IMR-90 (cell line): ENCODE measurements around the gene SAP30BP. TPM values are rescaled to one million over a fixed set of nuclear protein-coding genes. Genes with fewer than 3 reads are reported as not detected.
A peak's percentile ranks its signal among the peaks of the same experiment; 100 is the strongest.

Experiments
- ATAC-seq: fragments of 200-7000 bp; cut with Tn5 transposase; 2 replicates; pipeline ENCODE4 v1.9.1; 2020; ENCODE audit warnings: low read depth, mild to moderate bottlenecking, moderate library complexity
- BruUV-seq: library from RNA; stranded (reverse); fragments of 400-500 nt; replicated peaks from 2 replicates; lab custom pipeline; 2021; lab: Mats Ljungman, UMichigan
- CTCF ChIA-PET: fragments of 300-600 bp; formaldehyde crosslinking; extraction: SDS; loops from one replicate; lab custom pipeline; 2021; ENCODE audit warnings: antibody characterized with exemption; lab: Yijun Ruan, JAX
- POLR2A ChIA-PET: fragments of 300-600 bp; sonication (Branson Sonifier 250); formaldehyde crosslinking; loops from one replicate; lab custom pipeline; 2022; ENCODE audit warnings: antibody characterized with exemption; ENCODE audit not compliant: unreplicated experiment; lab: Charles Lee
- DNase-seq: peaks from one replicate; pipeline ENCODE4 v3.0.0; 2013
- H2AFZ ChIP-seq: replicated peaks from 2 replicates; pipeline ENCODE3; 2013; ENCODE audit warnings: low read length, mild to moderate bottlenecking; ENCODE audit not compliant: poor library complexity
- H2AK5ac ChIP-seq: 2 replicates; pipeline ENCODE4 v1.6.1; 2013; ENCODE audit warnings: low read depth, low read length, inconsistent platforms
- H2AK9ac ChIP-seq: replicated peaks from 2 replicates; pipeline ENCODE3; 2013; ENCODE audit warnings: mild to moderate bottlenecking, low read depth, low read length, moderate library complexity; ENCODE audit not compliant: poor library complexity
- H2BK120ac ChIP-seq: 2 replicates; pipeline ENCODE4 v1.6.1; 2013; ENCODE audit warnings: low read depth, low read length, inconsistent platforms
- H2BK15ac ChIP-seq: 3 replicates; pipeline ENCODE4 v1.6.1; 2013; ENCODE audit warnings: low read depth, low read length, inconsistent platforms
- H2BK20ac ChIP-seq: 2 replicates; pipeline ENCODE4 v1.6.1; 2013; ENCODE audit warnings: low read depth, mild to moderate bottlenecking, inconsistent platforms, low read length, moderate library complexity
- H2BK5ac ChIP-seq: 2 replicates; pipeline ENCODE4 v1.6.1; 2013; ENCODE audit warnings: mild to moderate bottlenecking, low read depth, low read length, inconsistent platforms; ENCODE audit not compliant: poor library complexity, severe bottlenecking
- H3K14ac ChIP-seq: replicated peaks from 2 replicates; pipeline ENCODE4 v1.6.1; 2013; ENCODE audit warnings: low read depth, low read length, inconsistent platforms
- H3K18ac ChIP-seq: 2 replicates; pipeline ENCODE4 v1.6.1; 2013; ENCODE audit warnings: low read depth, low read length, control low read depth
- H3K23ac ChIP-seq: 2 replicates; pipeline ENCODE4 v1.6.1; 2013; ENCODE audit warnings: low read depth, low read length, inconsistent platforms
- H3K27ac ChIP-seq: 2 replicates; pipeline ENCODE4 v1.5.1; 2013; ENCODE audit warnings: mild to moderate bottlenecking, control low read depth, low read length; ENCODE audit not compliant: insufficient read depth
- H3K27me3 ChIP-seq: 2 replicates; pipeline ENCODE4 v1.6.1; 2013; ENCODE audit warnings: low read length; ENCODE audit not compliant: control insufficient read depth, insufficient read depth
- H3K36me3 ChIP-seq: 2 replicates; pipeline ENCODE4 v1.6.1; 2013; ENCODE audit warnings: low read length, mixed read lengths; ENCODE audit not compliant: control insufficient read depth, insufficient read depth
- H3K4ac ChIP-seq: 2 replicates; pipeline ENCODE4 v1.6.1; 2013; ENCODE audit warnings: low read depth, low read length, inconsistent platforms
- H3K4me1 ChIP-seq: 2 replicates; pipeline ENCODE4 v1.6.1; 2013; ENCODE audit warnings: low read length, mixed read lengths; ENCODE audit not compliant: control insufficient read depth, insufficient read depth
- H3K4me2 ChIP-seq: 2 replicates; pipeline ENCODE4 v1.6.1; 2013; ENCODE audit warnings: low read depth, mild to moderate bottlenecking, control low read depth, low read length, moderate library complexity
- H3K4me3 ChIP-seq: 2 replicates; pipeline ENCODE4 v1.5.1; 2013; ENCODE audit warnings: low read depth, mild to moderate bottlenecking, control low read depth, low read length, moderate library complexity; ENCODE audit not compliant: insufficient read depth
- H3K56ac ChIP-seq: 2 replicates; pipeline ENCODE4 v1.6.1; 2013; ENCODE audit warnings: low read length, inconsistent platforms; ENCODE audit not compliant: insufficient read depth; ENCODE audit errors: extremely low read depth
- H3K79me1 ChIP-seq, 2 experiments: 2 replicates each; pipeline ENCODE4 v1.6.1; 2013; ENCODE audit warnings: low read length in 2 of 2, inconsistent platforms in 1 of 2, low read depth in 1 of 2
- H3K9ac ChIP-seq: 2 replicates; pipeline ENCODE4 v1.6.1; 2013; ENCODE audit warnings: low read depth, low read length, control low read depth
- H3K9me1 ChIP-seq: 2 replicates; pipeline ENCODE4 v1.6.1; 2013; ENCODE audit warnings: low read length, inconsistent platforms; ENCODE audit not compliant: insufficient read depth
- H3K9me3 ChIP-seq: 2 replicates; pipeline ENCODE4 v1.6.1; 2013; ENCODE audit warnings: low read length; ENCODE audit not compliant: control insufficient read depth, insufficient read depth
- H4K20me1 ChIP-seq: 2 replicates; pipeline ENCODE4 v1.6.1; 2013; ENCODE audit warnings: low read length, inconsistent platforms; ENCODE audit not compliant: insufficient read depth
- H4K5ac ChIP-seq: 2 replicates; pipeline ENCODE4 v1.6.1; 2013; ENCODE audit warnings: mild to moderate bottlenecking, low read depth, low read length, control low read depth
- H4K8ac ChIP-seq, 2 experiments: 2 replicates each; pipeline ENCODE4 v1.6.1; 2013; ENCODE audit warnings: low read depth in 2 of 2, low read length in 2 of 2, control low read depth in 1 of 2, inconsistent platforms in 1 of 2
- H4K91ac ChIP-seq: 2 replicates; pipeline ENCODE4 v1.6.1; 2013; ENCODE audit warnings: low read depth, low read length, inconsistent platforms; ENCODE audit not compliant: insufficient read depth
- BHLHE40 ChIP-seq: fragments of 150-350 bp; IDR thresholded peaks from 2 replicates; pipeline ENCODE4 v1.6.1; 2016; ENCODE audit warnings: mild to moderate bottlenecking, low read depth, low read length
- MAFK ChIP-seq: IDR thresholded peaks from 2 replicates; pipeline ENCODE4 v1.6.1; 2012; ENCODE audit warnings: low read depth, low read length, improper control_type of control experiment
- NFE2L2 ChIP-seq: fragments of 150-350 bp; IDR thresholded peaks from 2 replicates; pipeline ENCODE4 v1.6.1; 2016; ENCODE audit warnings: low read depth, mild to moderate bottlenecking, low read length
- POLR2A ChIP-seq: IDR thresholded peaks from 2 replicates; pipeline ENCODE4 v1.6.1; 2012; ENCODE audit warnings: mild to moderate bottlenecking, low read depth, low read length
- RCOR1 ChIP-seq: IDR thresholded peaks from 2 replicates; pipeline ENCODE4 v1.6.1; 2012; ENCODE audit warnings: mild to moderate bottlenecking, low read length, improper control_type of control experiment; ENCODE audit not compliant: insufficient replicate concordance
- WGBS, 2 experiments: methylation state at CpG; one replicate each; pipeline versions ENCODE4 v1.1.5 to v1.1.7; 2013; ENCODE audit warnings: missing lambda C conversion rate in 2 of 2; ENCODE audit not compliant: insufficient read length in 1 of 2; ENCODE audit errors: extremely low coverage in 2 of 2; 5-methylcytosine and 5-hydroxymethylcytosine counted together
- dilution Hi-C: fragments of 300-500 bp; cut with HindIII; formaldehyde crosslinking; loops from one replicate; pipeline ENCODE4 v1.14.3; 2018; ENCODE audit warnings: low sequenced_read_pairs; ENCODE audit not compliant: unreplicated experiment
- in situ Hi-C: fragments of 300-500 bp; cut with MboI; formaldehyde crosslinking; loops from 3 replicates; pipeline ENCODE4 v1.14.3; 2019; ENCODE audit warnings: low sequenced_read_pairs, inconsistent platforms, mixed read lengths
- intact Hi-C: fragments of 100-400 bp; cut with micrococcal nuclease; formaldehyde crosslinking; loops from 2 replicates; pipeline ENCODE4 v1.10.0; 2022
- polyA plus RNA-seq, 3 experiments: library from polyadenylated mRNA; depleted of rRNA; stranded (reverse); fragments of >200 nt; gene quantifications; 2 replicates each; pipeline ENCODE4 v1.2.3, GENCODE V29; 2012; ENCODE audit warnings: low replicate concordance in 1 of 3
- total RNA-seq: library from RNA; depleted of rRNA; stranded (reverse); fragments of >200 nt; gene quantifications from 2 replicates; pipeline ENCODE4 v1.2.3, GENCODE V29; 2012
- TF ChIP-seq, protein P1 (sequence below): conservative IDR thresholded peaks from 2 replicates; pipeline ENCODE4 v1.5.1; 2012; ENCODE audit warnings: mild to moderate bottlenecking, low read depth, low read length, improper control_type of control experiment

Gene SAP30BP
- total and polyA plus RNA-seq, 2 of the 4 experiments (the other 2 are of a cell fraction) = 70.4 to 139 TPM

DNA sequence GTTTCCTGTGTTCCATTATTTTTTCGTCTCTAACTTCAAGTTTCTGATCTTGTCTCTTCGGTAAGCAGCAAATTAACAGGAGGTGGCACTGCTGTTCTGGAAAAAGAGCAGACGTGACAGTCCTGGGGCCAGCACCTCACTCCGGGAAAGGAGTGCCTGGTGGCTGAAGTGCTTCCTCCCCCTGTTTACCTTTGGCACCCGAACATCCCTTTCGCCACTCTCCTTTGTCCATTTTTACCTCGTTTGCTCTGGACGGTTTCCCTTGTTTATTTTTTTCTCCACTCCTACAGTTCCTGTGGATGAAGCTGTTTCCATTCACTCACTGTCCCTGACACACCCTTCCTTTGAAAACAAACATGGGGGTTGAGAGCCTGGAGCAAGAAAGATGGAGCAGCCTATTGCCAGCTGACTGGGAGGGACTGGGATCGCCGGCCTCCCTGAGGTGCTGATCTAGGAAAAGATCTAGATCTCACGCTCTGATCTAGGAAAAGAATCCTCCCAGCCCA, 12.6 kb downstream of the SAP30BP start:
- no peak overlapping the region for H2AFZ ChIP-seq
- no peak overlapping the region for H3K18ac ChIP-seq
- H4K8ac ChIP-seq = no peak overlapping the region
- dilution Hi-C loops (no loop called here), intact Hi-C loops (no loop called here), in situ Hi-C loops (no loop called here)
- ATAC-seq (peak; percentile 39; the same call in 1 of the 2 replicates), DNase-seq (no peak)
- H3K9me1 ChIP-seq = peaks cover 14% of the 10 kb centered on the region
- BruUV-seq = no TSS peak
- 94% methylated on average over 6 of the region's 11 CpGs; no CpG with 5 or more reads in 1 of the 2 experiments for WGBS, 2 experiments
- no peak overlapping the region for H2AK5ac ChIP-seq
- ChIA-PET POLR2A (no interaction called here), CTCF (interaction anchor here (0.6 to 5.7 kb wide), 4 partner anchors 13 to 71 kb away, joined by 3 to 18 read pairs (median 3); no protein-coding TSS in a partner anchor)
- H3K23ac ChIP-seq = no peak overlapping the region
- H3K27me3 ChIP-seq = no peaks in the 10 kb centered on the region
- no peak overlapping the region for H2BK5ac ChIP-seq
- H2BK120ac ChIP-seq = no peak overlapping the region
- peaks cover 15% of the 10 kb centered on the region for H3K36me3 ChIP-seq
- peaks cover 8% of the 10 kb centered on the region for H3K4me1 ChIP-seq
- H4K20me1 ChIP-seq = peaks cover 29% of the 10 kb centered on the region
- H3K27ac ChIP-seq = no peak overlapping the region
- H4K91ac ChIP-seq = no peak overlapping the region
- H3K14ac ChIP-seq = no peak overlapping the region
- no peak overlapping the region for H3K4me2 ChIP-seq
- TF ChIP-seq MAFK (no peak), POLR2A (no peak), RCOR1 (no peak), NFE2L2 (no peak), BHLHE40 (no peak)
- TF ChIP-seq, protein P1, sequence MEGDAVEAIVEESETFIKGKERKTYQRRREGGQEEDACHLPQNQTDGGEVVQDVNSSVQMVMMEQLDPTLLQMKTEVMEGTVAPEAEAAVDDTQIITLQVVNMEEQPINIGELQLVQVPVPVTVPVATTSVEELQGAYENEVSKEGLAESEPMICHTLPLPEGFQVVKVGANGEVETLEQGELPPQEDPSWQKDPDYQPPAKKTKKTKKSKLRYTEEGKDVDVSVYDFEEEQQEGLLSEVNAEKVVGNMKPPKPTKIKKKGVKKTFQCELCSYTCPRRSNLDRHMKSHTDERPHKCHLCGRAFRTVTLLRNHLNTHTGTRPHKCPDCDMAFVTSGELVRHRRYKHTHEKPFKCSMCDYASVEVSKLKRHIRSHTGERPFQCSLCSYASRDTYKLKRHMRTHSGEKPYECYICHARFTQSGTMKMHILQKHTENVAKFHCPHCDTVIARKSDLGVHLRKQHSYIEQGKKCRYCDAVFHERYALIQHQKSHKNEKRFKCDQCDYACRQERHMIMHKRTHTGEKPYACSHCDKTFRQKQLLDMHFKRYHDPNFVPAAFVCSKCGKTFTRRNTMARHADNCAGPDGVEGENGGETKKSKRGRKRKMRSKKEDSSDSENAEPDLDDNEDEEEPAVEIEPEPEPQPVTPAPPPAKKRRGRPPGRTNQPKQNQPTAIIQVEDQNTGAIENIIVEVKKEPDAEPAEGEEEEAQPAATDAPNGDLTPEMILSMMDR = no peak
- H3K4ac ChIP-seq = no peak overlapping the region
- H2BK15ac ChIP-seq = no peak overlapping the region
- no peak overlapping the region for H3K9ac ChIP-seq
- no peak overlapping the region for H2AK9ac ChIP-seq
- H3K56ac ChIP-seq = no peak overlapping the region
- no peak overlapping the region for H3K4me3 ChIP-seq
- no peak overlapping the region for H2BK20ac ChIP-seq
- peaks cover 49 to 67% of the 10 kb centered on the region in 2 experiments for H3K79me1 ChIP-seq
- no peak overlapping the region for H4K5ac ChIP-seq
- H3K9me3 ChIP-seq = no peaks in the 10 kb centered on the region
